ENCODE data around the gene CPNE6.
A peak's percentile ranks its signal among the peaks of the same experiment; 100 is the strongest.

CPNE6 gene

DNA sequence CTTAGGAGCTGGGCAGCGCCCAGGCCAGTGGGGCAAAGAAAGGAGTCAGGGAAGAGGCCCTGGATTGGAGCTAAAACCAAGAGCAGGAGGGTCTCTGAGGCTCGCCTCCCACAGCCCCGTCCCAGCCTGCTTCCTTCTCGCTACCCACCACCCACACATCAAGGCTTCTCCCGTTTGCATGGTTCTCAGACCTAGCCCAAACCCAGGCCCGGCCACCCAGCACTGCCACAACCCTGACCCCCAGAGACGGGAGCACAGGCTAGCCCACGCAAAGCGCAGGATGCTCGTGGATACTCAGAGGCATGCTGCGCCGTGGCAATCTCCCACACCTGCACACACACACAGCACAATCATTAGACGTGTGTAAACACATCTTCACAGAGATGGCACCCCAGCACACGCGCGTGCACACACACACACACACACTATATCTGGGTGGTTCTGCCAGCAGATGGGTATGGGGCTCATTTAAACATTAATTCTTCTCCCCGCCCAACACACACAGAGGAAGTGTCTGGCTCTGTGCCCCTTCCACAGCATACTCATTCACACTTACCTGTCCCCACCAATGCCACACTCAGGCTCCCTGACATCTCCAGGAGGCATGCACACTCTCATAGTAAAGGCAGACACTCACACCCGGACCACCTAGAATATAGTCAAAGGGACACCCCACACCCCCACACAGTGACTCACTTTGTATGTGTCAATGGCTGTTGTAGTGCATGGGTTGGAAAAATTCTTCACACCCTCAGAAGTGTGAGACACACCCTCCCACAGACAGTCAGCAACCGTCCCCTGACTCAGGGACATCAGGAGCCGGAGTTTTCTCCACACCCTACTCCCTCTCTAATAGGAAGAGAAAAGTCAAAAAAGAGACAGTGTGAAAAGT is 18.5 kb upstream of the CPNE6 start:
- peaks cover 11% of the 10 kb centered on the region for H3K4me1 ChIP-seq
- H3K27ac ChIP-seq, result no peak overlapping the region
- H3K27me3 ChIP-seq (ENCODE audit: control insufficient read depth, insufficient read depth, low read length), result no peaks in the 10 kb centered on the region
- H3K79me2 ChIP-seq, result no peaks in the 10 kb centered on the region
- H2AFZ ChIP-seq, result peak overlapping the region; percentile 88
- no peak overlapping the region for H3K4me3 ChIP-seq (ENCODE audit: low read depth, low read length)
- no peaks in the 10 kb centered on the region for H3K9me3 ChIP-seq (ENCODE audit: control insufficient read depth, low read length)
- peak overlapping the region; percentile 81 for H3K4me2 ChIP-seq (ENCODE audit: low read length)
- H3K36me3 ChIP-seq (ENCODE audit: control insufficient read depth, insufficient read depth, low read length), result no peaks in the 10 kb centered on the region
- TF ChIP-seq, protein P1, sequence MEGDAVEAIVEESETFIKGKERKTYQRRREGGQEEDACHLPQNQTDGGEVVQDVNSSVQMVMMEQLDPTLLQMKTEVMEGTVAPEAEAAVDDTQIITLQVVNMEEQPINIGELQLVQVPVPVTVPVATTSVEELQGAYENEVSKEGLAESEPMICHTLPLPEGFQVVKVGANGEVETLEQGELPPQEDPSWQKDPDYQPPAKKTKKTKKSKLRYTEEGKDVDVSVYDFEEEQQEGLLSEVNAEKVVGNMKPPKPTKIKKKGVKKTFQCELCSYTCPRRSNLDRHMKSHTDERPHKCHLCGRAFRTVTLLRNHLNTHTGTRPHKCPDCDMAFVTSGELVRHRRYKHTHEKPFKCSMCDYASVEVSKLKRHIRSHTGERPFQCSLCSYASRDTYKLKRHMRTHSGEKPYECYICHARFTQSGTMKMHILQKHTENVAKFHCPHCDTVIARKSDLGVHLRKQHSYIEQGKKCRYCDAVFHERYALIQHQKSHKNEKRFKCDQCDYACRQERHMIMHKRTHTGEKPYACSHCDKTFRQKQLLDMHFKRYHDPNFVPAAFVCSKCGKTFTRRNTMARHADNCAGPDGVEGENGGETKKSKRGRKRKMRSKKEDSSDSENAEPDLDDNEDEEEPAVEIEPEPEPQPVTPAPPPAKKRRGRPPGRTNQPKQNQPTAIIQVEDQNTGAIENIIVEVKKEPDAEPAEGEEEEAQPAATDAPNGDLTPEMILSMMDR (IDR thresholded peaks at IDR 0.05), result no peak
- no peak overlapping the region for H3K9ac ChIP-seq

DNA sequence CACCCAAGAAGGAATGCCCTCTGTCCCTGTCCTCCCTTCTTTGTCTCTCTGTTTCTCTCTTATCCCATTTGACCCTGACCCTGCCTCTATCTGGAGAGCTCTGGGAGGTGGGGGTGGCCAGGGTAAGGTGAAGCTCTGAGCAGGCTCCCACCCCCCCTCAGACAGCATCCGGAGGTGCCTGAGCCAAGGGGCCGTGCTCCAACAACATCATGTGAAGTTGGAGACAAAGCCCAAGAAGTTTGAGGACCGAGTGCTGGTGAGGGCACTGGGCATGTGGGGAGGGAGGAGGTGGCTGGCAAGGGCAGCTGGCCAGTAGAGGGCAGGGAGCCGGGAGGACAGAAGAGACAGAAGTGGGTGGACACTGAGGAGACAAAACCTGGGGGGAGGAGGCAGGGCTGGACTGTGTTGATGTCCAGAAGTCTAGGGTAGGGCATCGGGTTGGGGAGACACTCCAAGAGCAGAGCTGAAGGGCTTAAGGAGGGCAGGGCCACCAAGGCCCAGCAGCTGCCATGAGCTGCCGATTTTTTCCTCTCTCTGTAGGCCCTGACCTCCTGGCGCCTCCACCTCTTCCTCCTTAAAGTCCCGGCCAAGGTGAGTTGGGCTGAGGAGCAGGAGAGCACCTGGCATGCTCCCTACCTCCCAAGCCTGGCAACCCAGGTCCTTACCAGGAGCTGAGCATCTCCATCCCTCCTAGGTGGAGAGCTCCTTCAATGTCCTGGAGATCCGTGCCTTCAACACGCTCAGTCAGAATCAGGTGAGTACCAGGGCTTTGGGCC is 17.6 kb upstream of the CPNE6 start:
- no peaks in the 10 kb centered on the region for H3K79me2 ChIP-seq
- H3K27ac ChIP-seq, result no peak overlapping the region
- no peak overlapping the region for H3K9ac ChIP-seq
- H3K9me3 ChIP-seq (ENCODE audit: control insufficient read depth, low read length), result no peaks in the 10 kb centered on the region
- H3K4me3 ChIP-seq (ENCODE audit: low read depth, low read length), result no peak overlapping the region
- H3K4me2 ChIP-seq (ENCODE audit: low read length), result no peak overlapping the region
- no peaks in the 10 kb centered on the region for H3K27me3 ChIP-seq (ENCODE audit: control insufficient read depth, insufficient read depth, low read length)
- H2AFZ ChIP-seq, result no peak overlapping the region
- peaks cover 11% of the 10 kb centered on the region for H3K4me1 ChIP-seq
- TF ChIP-seq, protein P1 (IDR thresholded peaks at IDR 0.05), result no peak
- no peaks in the 10 kb centered on the region for H3K36me3 ChIP-seq (ENCODE audit: control insufficient read depth, insufficient read depth, low read length)

DNA sequence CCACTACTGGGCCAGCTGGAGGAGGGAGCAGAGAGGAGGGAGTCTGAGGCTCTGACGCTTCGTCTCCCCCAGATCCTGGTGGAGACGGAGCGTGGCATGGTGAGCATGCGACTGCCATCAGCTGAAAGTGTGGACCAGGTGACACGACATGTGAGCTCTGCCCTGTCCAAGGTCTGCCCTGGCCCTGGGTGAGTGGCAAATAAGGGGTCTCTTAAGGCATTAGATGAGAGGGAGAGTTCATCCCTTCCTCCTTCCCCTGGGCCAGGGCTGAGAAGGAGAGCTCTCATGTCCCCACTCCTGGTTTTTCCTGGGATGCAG is 17.1 kb upstream of the CPNE6 start:
- no peaks in the 10 kb centered on the region for H3K27me3 ChIP-seq (ENCODE audit: control insufficient read depth, insufficient read depth, low read length)
- no peaks in the 10 kb centered on the region for H3K36me3 ChIP-seq (ENCODE audit: control insufficient read depth, insufficient read depth, low read length)
- no peak overlapping the region for H3K27ac ChIP-seq
- no peak overlapping the region for H2AFZ ChIP-seq
- no peak overlapping the region for H3K4me2 ChIP-seq (ENCODE audit: low read length)
- H3K4me3 ChIP-seq (ENCODE audit: low read depth, low read length), result no peak overlapping the region
- H3K9me3 ChIP-seq (ENCODE audit: control insufficient read depth, low read length), result no peaks in the 10 kb centered on the region
- TF ChIP-seq, protein P1 (IDR thresholded peaks at IDR 0.05), result no peak
- H3K79me2 ChIP-seq, result no peaks in the 10 kb centered on the region
- H3K4me1 ChIP-seq, result peaks cover 11% of the 10 kb centered on the region
- no peak overlapping the region for H3K9ac ChIP-seq

DNA sequence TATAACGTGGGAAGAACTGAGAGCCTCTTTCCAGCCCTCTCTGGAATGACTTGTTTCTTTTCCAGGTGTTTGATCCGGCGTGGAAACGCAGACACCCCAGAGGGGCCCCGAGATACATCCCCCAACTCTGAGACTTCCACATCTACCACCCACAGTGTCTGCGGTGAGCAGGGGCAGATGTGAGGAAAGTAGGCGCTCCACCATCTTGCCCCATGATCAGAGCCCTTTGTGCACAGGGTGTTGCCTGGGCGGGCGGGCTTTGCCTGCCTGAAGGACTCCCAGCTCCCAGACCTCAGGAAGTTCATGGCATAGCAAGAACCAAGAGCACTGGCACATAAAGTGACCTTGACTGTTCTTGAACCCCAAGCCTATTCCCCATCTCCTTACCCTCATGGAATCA is 16.7 kb upstream of the CPNE6 start:
- H3K27me3 ChIP-seq (ENCODE audit: control insufficient read depth, insufficient read depth, low read length), result no peaks in the 10 kb centered on the region
- no peaks in the 10 kb centered on the region for H3K9me3 ChIP-seq (ENCODE audit: control insufficient read depth, low read length)
- no peaks in the 10 kb centered on the region for H3K79me2 ChIP-seq
- no peak overlapping the region for H2AFZ ChIP-seq
- H3K4me1 ChIP-seq, result peaks cover 11% of the 10 kb centered on the region
- no peak overlapping the region for H3K27ac ChIP-seq
- no peaks in the 10 kb centered on the region for H3K36me3 ChIP-seq (ENCODE audit: control insufficient read depth, insufficient read depth, low read length)
- no peak overlapping the region for H3K4me3 ChIP-seq (ENCODE audit: low read depth, low read length)
- no peak overlapping the region for H3K4me2 ChIP-seq (ENCODE audit: low read length)
- no peak overlapping the region for H3K9ac ChIP-seq
- TF ChIP-seq, protein P1 (IDR thresholded peaks at IDR 0.05), result no peak

Measured in parathyroid adenoma (tissue), 2 donors.